ENCODE measurements around the gene MTCL1.

- no peak for TF ChIP-seq FOSL1 (IDR thresholded peaks at IDR 0.05; ENCODE audit: insufficient read depth, low read depth, low read length)
- no peak for TF ChIP-seq MAFK (IDR thresholded peaks at IDR 0.05; ENCODE audit: low read depth, low read length)
- TF ChIP-seq JUN (IDR thresholded peaks at IDR 0.05; ENCODE audit: low read depth, low read length), result no peak
- no peak for TF ChIP-seq RXRA (IDR thresholded peaks at IDR 0.05; ENCODE audit: insufficient read depth, low read depth, low read length)
- TF ChIP-seq POLR2AphosphoS5 (IDR thresholded peaks at IDR 0.05; ENCODE audit: low read depth, low read length), result no peak
- no peak for TF ChIP-seq POLR2A (IDR thresholded peaks at IDR 0.05; ENCODE audit: control extremely low read depth in 1 of 2, low read depth in 2 of 2, low read length in 2 of 2)
- no peak for TF ChIP-seq E2F6 (IDR thresholded peaks at IDR 0.05)
- TF ChIP-seq SIN3A (conservative IDR thresholded peaks at IDR 0.05 in 1 of 2, IDR thresholded peaks at IDR 0.05 in 1 of 2; ENCODE audit: low read depth in 1 of 2, low read length in 2 of 2), result no peak
Measured at GRCh38 chr18:8765783-8766463, 60.6 kb downstream of the MTCL1 start.
